HG02763 (cell line): Measurements from ENCODE around the gene ASPHD1.
"Not testable (repeated sequence)": the region's sequence is repeated elsewhere in the genome, so short reads cannot be mapped to it uniquely, and the experiment has no call there.

ENCODE experiments used
- ATAC-seq: cut with Tn5 transposase; IDR thresholded peaks from one replicate; pipeline ENCODE4 v1.9.1; 2021; ENCODE audit warnings: mild to moderate bottlenecking, moderate library complexity; ENCODE audit not compliant: unreplicated experiment

Gene ASPHD1

GRCh38 chr16:29900102-29900887 is at the start of gene ASPHD1:
Gene ASPHD1, plus strand, starts transcription at chr16:29900488. Its CDS starts 484 bp downstream, at chr16:29900972.
- ATAC-seq: peak; percentile 47

GRCh38 chr16:29850998-29851397 is 49.3 kb upstream of the ASPHD1 start:
- no peak for ATAC-seq

GRCh38 chr16:29852654-29853053 is 47.6 kb upstream of the ASPHD1 start:
- ATAC-seq: no peak

GRCh38 chr16:29854520-29855100 is 45.7 kb upstream of the ASPHD1 start:
- no peak for ATAC-seq

GRCh38 chr16:29857133-29857760 is 43.0 kb upstream of the ASPHD1 start:
- ATAC-seq: no peak

GRCh38 chr16:29858149-29858849 is 42.0 kb upstream of the ASPHD1 start:
- no peak for ATAC-seq

GRCh38 chr16:29858974-29859373 is 41.3 kb upstream of the ASPHD1 start:
- ATAC-seq: no peak

- no peak for ATAC-seq
These were observed 40.1 kb upstream of the ASPHD1 start for GRCh38 chr16:29860218-29860617.

GRCh38 chr16:29862383-29862883 is 37.9 kb upstream of the ASPHD1 start:
- ATAC-seq: no peak

- peak; percentile 94 for ATAC-seq
These were observed 37.2 kb upstream of the ASPHD1 start, which contains the start of gene CDIPT for GRCh38 chr16:29862884-29863668. Gene CDIPT, minus strand, starts transcription at chr16:29863226. Its CDS starts 369 bp downstream, at chr16:29862857.

- no peak for ATAC-seq
These were observed 36.7 kb upstream of the ASPHD1 start for GRCh38 chr16:29863669-29863984.

- ATAC-seq: no peak
These were observed 36.1 kb upstream of the ASPHD1 start for GRCh38 chr16:29864205-29864604.

- no peak for ATAC-seq
These were observed 31.8 kb upstream of the ASPHD1 start for GRCh38 chr16:29868396-29869009.

GRCh38 chr16:29869067-29869466 is 31.2 kb upstream of the ASPHD1 start:
- not testable (repeated sequence) for ATAC-seq

GRCh38 chr16:29871822-29872546 is 28.3 kb upstream of the ASPHD1 start:
- no peak for ATAC-seq

GRCh38 chr16:29873319-29873718 is 27.0 kb upstream of the ASPHD1 start:
- no peak for ATAC-seq

GRCh38 chr16:29875206-29875605 is 25.1 kb upstream of the ASPHD1 start:
- no peak for ATAC-seq

GRCh38 chr16:29876217-29876593 is 24.1 kb upstream of the ASPHD1 start:
- no peak for ATAC-seq

- ATAC-seq: no peak
These were observed 23.6 kb upstream of the ASPHD1 start for GRCh38 chr16:29876594-29877249.
